ENCODE results near the gene DAGLA. TPM values are rescaled to one million over a fixed set of nuclear protein-coding genes. Genes with fewer than 3 reads are reported as not detected.

The DAGLA gene
- total and polyA plus RNA-seq, 2 donors (not counting 3 experiments of a cell fraction or from before 2014, with no cell fraction given), result 2.5 to 4.7 TPM

- intact Hi-C loops (cut with micrococcal nuclease), result no loop called here
- no TSS peak for BruUV-seq (replicated peaks)
Observed at GRCh38 chr11:61757213-61757862, 77.1 kb downstream of the DAGLA start.

More at GRCh38 chr11:61757213-61757862, 77.1 kb downstream of the DAGLA start:
- Histone ChIP-seq H3K4me1 (ENCODE audit: control insufficient read depth, extremely low read depth, insufficient read depth, low read length) (peaks cover 12% of the 10 kb centered on the region), H3K36me3 (ENCODE audit: control insufficient read depth in 2 of 2, extremely low read depth in 1 of 2, insufficient read depth in 2 of 2, low read length in 2 of 2) (no peaks in the 10 kb centered on the region), H3K9me1 (replicated peaks; ENCODE audit: control insufficient read depth, extremely low read depth, insufficient read depth, low read length) (no peaks in the 10 kb centered on the region), H3K79me2 (ENCODE audit: control insufficient read depth, insufficient read depth, low read length) (no peaks in the 10 kb centered on the region), H3K9ac (replicated peaks; ENCODE audit: extremely low read depth, insufficient read depth, low read length) (no peak overlapping the region), H3K27ac (ENCODE audit: insufficient read depth, low read depth, low read length) (no peak overlapping the region), H4K20me1 (replicated peaks; ENCODE audit: control insufficient read depth, extremely low read depth, insufficient read depth, low read length) (no peaks in the 10 kb centered on the region), H3K4me2 (ENCODE audit: insufficient read depth, low read length) (no peak overlapping the region), H3K4me3 (replicated peaks in 1 of 3; ENCODE audit: insufficient read depth in 1 of 3, low read depth in 1 of 3, low read length in 3 of 3) (no peak overlapping the region), H3K27me3 (ENCODE audit: control insufficient read depth in 2 of 2, insufficient read depth in 2 of 2, low read length in 2 of 2) (peaks cover 0 to 2% of the 10 kb centered on the region in 2 experiments), H2AFZ (ENCODE audit: low read depth, low read length) (no peak overlapping the region), H3K9me3 (replicated peaks; ENCODE audit: control insufficient read depth, insufficient read depth, low read length) (no peaks in the 10 kb centered on the region)
- POLR2A ChIA-PET, result no interaction called here
- dilution Hi-C loops (cut with MboI; ENCODE audit: extremely low pct_ligation_motif_present, low sequenced_read_pairs), result no loop called here
- CTCF ChIA-PET, result interaction anchor here (0.8 to 1.8 kb wide), 3 partner anchors 10 to 20 kb away, joined by 3 to 8 read pairs (median 4); no protein-coding TSS in a partner anchor
- FAIRE-seq (no peak), DNase-seq (ENCODE audit: low read depth, low spot score) (no peak)
- TF ChIP-seq, protein P1, sequence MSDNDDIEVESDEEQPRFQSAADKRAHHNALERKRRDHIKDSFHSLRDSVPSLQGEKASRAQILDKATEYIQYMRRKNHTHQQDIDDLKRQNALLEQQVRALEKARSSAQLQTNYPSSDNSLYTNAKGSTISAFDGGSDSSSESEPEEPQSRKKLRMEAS (IDR thresholded peaks at IDR 0.05; ENCODE audit: insufficient read depth, insufficient read length), result no peak
- TF ChIP-seq FOS (IDR thresholded peaks at IDR 0.05; ENCODE audit: borderline replicate concordance, insufficient read depth, low read length) (no peak), EZH2 (IDR thresholded peaks at IDR 0.05; ENCODE audit: borderline replicate concordance, low read depth, low read length, severe bottlenecking) (no peak), POLR2A (IDR thresholded peaks at IDR 0.05; ENCODE audit: low read depth, low read length) (no peak), CTCF (IDR thresholded peaks at IDR 0.05; ENCODE audit: extremely low read depth in 1 of 2, insufficient read depth in 1 of 2, low read depth in 1 of 2, low read length in 2 of 2) (no peak), GATA2 (IDR thresholded peaks at IDR 0.05; ENCODE audit: insufficient read depth, insufficient read length, low read depth, low read length) (no peak), JUN (IDR thresholded peaks at IDR 0.05; ENCODE audit: borderline replicate concordance, insufficient read depth, insufficient read length, low read depth) (no peak), MYC (IDR thresholded peaks at IDR 0.05; ENCODE audit: low read depth, low read length) (no peak), POLR2AphosphoS5 (IDR thresholded peaks at IDR 0.05; ENCODE audit: insufficient read depth, low read depth, low read length) (no peak)

Measured in endothelial cell of umbilical vein (primary cell).